Naive thymus-derived CD8-positive, alpha-beta T cell (primary cell): ENCODE measurements around the gene RFX2. TPM values are rescaled to one million over a fixed set of nuclear protein-coding genes. Genes with fewer than 3 reads are reported as not detected.
"Not testable (repeated sequence)": the region's sequence is repeated elsewhere in the genome, so short reads cannot be mapped to it uniquely, and the experiment has no call there.

Source experiments
- ATAC-seq, 2 donors: fragments of 150-1000 bp; cut with Tn5 transposase in 1 of 2; sonication (Bioruptor Pico), chemical (Tn5 transposase) in 1 of 2; 1 replicate in 1 of 2; 2 replicates in 1 of 2; pipeline ENCODE4 v1.10.0; 2021; ENCODE audit warnings: mild to moderate bottlenecking in 2 of 2, moderate library complexity in 2 of 2
- POLR2A ChIA-PET: fragments of 350-600 bp; sonication (Branson Sonifier 250); formaldehyde crosslinking; loops from one replicate; lab custom pipeline; 2021; ENCODE audit warnings: antibody characterized with exemption; lab: Charles Lee
- DNase-seq, 10 donors: peaks; one replicate each; pipeline versions ENCODE4 v3.0.0 to v3.0.0-alpha.2; 2020 to 2022
- H3K27ac Mint-ChIP-seq, 10 donors: one replicate each; pipeline ENCODE4 v1.8.0; 2020 to 2022; ENCODE audit warnings: mild to moderate bottlenecking in 10 of 10, mixed read lengths in 10 of 10, moderate library complexity in 4 of 10, inconsistent platforms in 1 of 10
- H3K27me3 Mint-ChIP-seq, 5 donors: one replicate each; pipeline ENCODE4 v1.8.0; 2021 to 2022; ENCODE audit warnings: mixed read lengths in 5 of 5
- H3K36me3 Mint-ChIP-seq, 3 donors: one replicate each; pipeline ENCODE4 v1.8.0; 2020 to 2022; ENCODE audit warnings: mixed read lengths in 3 of 3, mild to moderate bottlenecking in 2 of 3, inconsistent platforms in 1 of 3
- H3K4me1 Mint-ChIP-seq, 4 donors: one replicate each; pipeline ENCODE4 v1.8.0; 2021 to 2022; ENCODE audit warnings: mixed read lengths in 4 of 4
- H3K4me3 Mint-ChIP-seq, 10 donors: one replicate each; pipeline ENCODE4 v1.8.0; 2020 to 2022; ENCODE audit warnings: mild to moderate bottlenecking in 10 of 10, mixed read lengths in 10 of 10, moderate library complexity in 6 of 10, inconsistent platforms in 1 of 10
- H3K9me3 Mint-ChIP-seq, 9 donors: one replicate each; pipeline ENCODE4 v1.8.0; 2020 to 2022; ENCODE audit warnings: mixed read lengths in 9 of 9, mild to moderate bottlenecking in 3 of 9, inconsistent platforms in 1 of 9, moderate library complexity in 1 of 9
- polyA plus RNA-seq, 3 donors: library from polyadenylated mRNA; unstranded; fragments of 300-500 nt; fragmentation: Illumina TruSeq; gene quantifications; one replicate each; pipeline ENCODE4 v1.2.3, GENCODE V29; 2021
- total RNA-seq, 8 experiments: library from RNA in 2 of 8; stranded (reverse) in 2 of 8; gene quantifications; one replicate each; pipeline ENCODE4 v1.2.3 and lab custom pipeline; 2021 to 2026

RFX2 gene
- total and polyA plus RNA-seq, 5 experiments from 2014 or later, result 4.0 to 10.4 (median 5.9) TPM

GRCh38 chr19:6088602-6089049 is 21.7 kb downstream of the RFX2 start:
- no peaks in the 10 kb centered on the region for H3K27me3 Mint-ChIP-seq
- peak overlapping the region in 4 of 10 donors; percentile 36 to 84 (median 58) for H3K4me3 Mint-ChIP-seq

DNA sequence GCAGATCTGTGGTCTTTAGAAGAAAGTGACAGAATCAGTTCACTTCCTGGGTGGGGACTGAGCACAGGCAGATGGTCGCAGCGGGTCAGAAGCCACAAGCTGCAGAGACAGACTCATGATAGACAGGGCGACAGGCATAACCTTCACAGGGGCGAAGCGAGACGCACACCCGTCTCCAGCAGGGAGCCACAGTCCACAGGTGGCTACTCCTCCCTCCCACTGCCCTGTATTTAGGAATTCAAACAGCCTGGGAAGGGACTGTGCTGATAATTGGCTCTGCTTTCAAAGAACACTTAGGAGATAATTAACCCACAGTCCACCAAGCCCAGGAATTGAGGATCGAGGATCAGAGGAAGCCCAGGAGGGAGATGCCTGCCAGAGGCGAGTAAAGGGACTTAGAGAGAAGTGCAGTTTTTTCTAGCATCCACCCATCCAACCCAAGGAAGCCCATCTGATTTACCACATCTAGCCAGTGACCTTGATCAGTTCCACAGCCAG is 23.2 kb downstream of the RFX2 start:
- H3K4me1 Mint-ChIP-seq, result peaks cover 14 to 29% (median 25%) of the 10 kb centered on the region in 4 donors
- H3K4me3 Mint-ChIP-seq, result peak overlapping the region; percentile 74 to 88 (median 84)
- DNase-seq, result peak in 6 of 10 donors; percentile 13 to 68 (median 33)
- POLR2A ChIA-PET, result interaction anchor here (0.7 to 2.1 kb wide), 6 partner anchors 9 to 39 kb away, joined by 3 to 7 read pairs (median 4); no protein-coding TSS in a partner anchor
- H3K27me3 Mint-ChIP-seq, result no peaks in the 10 kb centered on the region
- peak; percentile 91 to 95 for ATAC-seq
- H3K36me3 Mint-ChIP-seq, result no peaks in the 10 kb centered on the region
- H3K9me3 Mint-ChIP-seq, result no peaks in the 10 kb centered on the region
- peak overlapping the region; percentile 93 to 98 (median 95) for H3K27ac Mint-ChIP-seq

More at GRCh38 chr19:6088602-6089049, 21.7 kb downstream of the RFX2 start:
- POLR2A ChIA-PET, result interaction anchor here (1.1 to 2.0 kb wide), 3 partner anchors 11 to 23 kb away, joined by 5 to 9 read pairs (median 6); no protein-coding TSS in a partner anchor
- H3K27ac Mint-ChIP-seq, result peak overlapping the region in 5 of 10 donors; percentile 60 to 95 (median 81)
- ATAC-seq, result no peak
- H3K36me3 Mint-ChIP-seq, result no peaks in the 10 kb centered on the region
- H3K4me1 Mint-ChIP-seq, result peaks cover 16 to 29% (median 26%) of the 10 kb centered on the region in 4 donors
- no peaks in the 10 kb centered on the region for H3K9me3 Mint-ChIP-seq
- DNase-seq, result no peak

DNA sequence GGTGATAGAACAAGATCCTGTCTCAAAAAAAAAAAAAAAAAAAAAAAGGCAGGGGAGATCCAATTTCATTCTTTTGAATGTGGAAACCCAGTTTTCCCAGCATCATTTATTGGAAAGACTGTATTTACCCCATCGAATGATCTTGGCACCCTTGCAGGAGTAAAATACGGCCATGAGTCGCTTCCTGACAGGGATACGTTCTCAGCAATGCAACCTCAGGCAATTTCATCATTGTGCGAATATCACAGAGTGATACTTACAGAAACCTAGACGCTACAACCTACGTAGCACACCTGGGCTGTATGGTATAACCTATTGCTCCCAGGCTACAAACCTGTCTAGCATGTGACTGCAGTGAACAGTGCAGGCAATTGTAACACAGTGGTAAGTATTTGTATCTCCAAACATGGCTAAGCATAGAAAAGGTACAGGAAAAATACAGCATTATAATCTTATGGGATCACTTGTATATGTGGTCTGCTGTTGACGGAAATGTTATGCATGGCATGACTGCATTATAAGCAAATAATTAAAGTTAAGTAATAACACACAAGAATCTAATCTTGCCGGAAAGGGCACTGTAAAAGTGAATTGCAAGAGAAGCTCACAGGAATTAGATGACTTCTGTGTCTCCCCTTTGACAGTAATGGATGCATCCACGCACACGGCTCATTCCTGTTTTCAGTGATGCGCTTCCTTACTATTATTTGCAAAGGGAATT is 24.1 kb downstream of the RFX2 start:
- H3K4me1 Mint-ChIP-seq, result peaks cover 14 to 29% (median 25%) of the 10 kb centered on the region in 4 donors
- peak overlapping the region; percentile 74 to 88 (median 84) for H3K4me3 Mint-ChIP-seq
- POLR2A ChIA-PET, result interaction anchor here (0.8 to 2.1 kb wide), 5 partner anchors 19 to 40 kb away, joined by 3 to 7 read pairs (median 4); no protein-coding TSS in a partner anchor
- no peak for DNase-seq
- H3K27me3 Mint-ChIP-seq, result no peaks in the 10 kb centered on the region
- H3K9me3 Mint-ChIP-seq, result no peaks in the 10 kb centered on the region
- peak overlapping the region; percentile 93 to 98 (median 95) for H3K27ac Mint-ChIP-seq
- ATAC-seq, result peak; percentile 5 to 29
- H3K36me3 Mint-ChIP-seq, result no peaks in the 10 kb centered on the region

DNA sequence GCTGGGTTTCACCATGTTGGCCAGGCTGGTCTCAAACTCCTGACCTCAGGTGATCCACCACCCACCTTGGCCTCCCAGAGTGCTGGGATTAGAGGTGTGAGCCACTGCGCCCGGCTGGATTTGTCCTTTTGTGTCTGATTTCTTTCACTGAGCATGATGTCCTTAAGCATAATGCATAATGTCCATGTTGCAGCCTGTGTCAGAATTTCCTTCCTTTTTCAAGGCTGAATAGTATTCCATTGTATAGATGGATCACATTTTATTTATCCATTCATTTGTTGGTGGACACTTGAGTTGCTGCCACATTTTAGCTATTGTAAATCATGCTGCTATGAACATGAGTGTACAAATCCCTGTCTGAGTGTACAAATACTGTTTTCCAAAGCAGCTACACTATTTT is 25.5 kb downstream of the RFX2 start:
- Mint-ChIP-seq H3K4me1 (peaks cover 16 to 35% (median 25%) of the 10 kb centered on the region in 4 donors), H3K36me3 (no peaks in the 10 kb centered on the region), H3K9me3 (no peaks in the 10 kb centered on the region), H3K27ac (peak overlapping the region in 1 of 10 donors; percentile 8), H3K27me3 (no peaks in the 10 kb centered on the region), H3K4me3 (no peak overlapping the region)
- ATAC-seq (no peak), DNase-seq (no peak)
- POLR2A ChIA-PET, result no interaction called here

GRCh38 chr19:6079107-6079506 is 31.2 kb downstream of the RFX2 start:
- no peaks in the 10 kb centered on the region for H3K36me3 Mint-ChIP-seq
- POLR2A ChIA-PET, result no interaction called here

GRCh38 chr19:6078068-6078467 is 32.2 kb downstream of the RFX2 start:
- Mint-ChIP-seq H3K4me1 (peaks cover 2 to 7% (median 5%) of the 10 kb centered on the region in 4 donors), H3K27me3 (no peaks in the 10 kb centered on the region), H3K36me3 (no peaks in the 10 kb centered on the region), H3K9me3 (no peaks in the 10 kb centered on the region), H3K4me3 (no peak overlapping the region), H3K27ac (no peak overlapping the region)
- ATAC-seq (no peak), DNase-seq (no peak)
- POLR2A ChIA-PET, result no interaction called here

More at GRCh38 chr19:6079107-6079506, 31.2 kb downstream of the RFX2 start:
- peaks cover 2 to 6% (median 5%) of the 10 kb centered on the region in 4 donors for H3K4me1 Mint-ChIP-seq
- DNase-seq (no peak), ATAC-seq (no peak)
- H3K27ac Mint-ChIP-seq, result peak overlapping the region in 1 of 10 donors; percentile 17
- no peaks in the 10 kb centered on the region for H3K27me3 Mint-ChIP-seq
- H3K4me3 Mint-ChIP-seq, result no peak overlapping the region
- H3K9me3 Mint-ChIP-seq, result no peaks in the 10 kb centered on the region

GRCh38 chr19:6076675-6077463 is 33.4 kb downstream of the RFX2 start:
- no peak for ATAC-seq
- POLR2A ChIA-PET, result interaction anchor here (1.3 kb wide), 1 partner anchor 9 kb away, joined by 3 read pairs; no protein-coding TSS in a partner anchor
- Mint-ChIP-seq H3K36me3 (no peaks in the 10 kb centered on the region), H3K4me1 (peaks cover 2 to 7% (median 5%) of the 10 kb centered on the region in 4 donors), H3K27me3 (no peaks in the 10 kb centered on the region), H3K9me3 (no peaks in the 10 kb centered on the region), H3K27ac (peak overlapping the region in 1 of 10 donors; percentile 3), H3K4me3 (no peak overlapping the region)
- no peak for DNase-seq

DNA sequence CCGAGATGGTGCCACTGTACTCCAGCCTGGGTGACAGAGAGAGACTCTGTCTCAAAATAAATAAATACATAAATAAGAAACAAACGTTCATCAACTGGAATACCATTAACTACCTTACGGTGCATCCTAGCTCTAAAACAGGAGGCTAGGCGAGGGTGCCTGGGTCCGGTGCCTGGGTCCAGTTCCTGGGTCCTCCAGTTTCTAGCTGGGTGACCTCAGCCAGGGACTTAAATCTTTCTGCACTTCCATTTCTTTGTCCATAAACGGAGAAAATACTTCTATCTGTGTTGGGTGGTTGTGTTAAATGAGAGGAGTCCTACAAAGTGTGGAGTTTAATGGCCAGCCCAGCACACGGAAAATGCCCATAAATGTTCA is 34.0 kb downstream of the RFX2 start:
- POLR2A ChIA-PET, result interaction anchor here (1.3 kb wide), 1 partner anchor 9 kb away, joined by 3 read pairs; no protein-coding TSS in a partner anchor
- peaks cover 2 to 7% (median 5%) of the 10 kb centered on the region in 4 donors for H3K4me1 Mint-ChIP-seq
- H3K27me3 Mint-ChIP-seq, result no peaks in the 10 kb centered on the region
- H3K4me3 Mint-ChIP-seq, result no peak overlapping the region
- H3K9me3 Mint-ChIP-seq, result no peaks in the 10 kb centered on the region
- H3K36me3 Mint-ChIP-seq, result no peaks in the 10 kb centered on the region
- ATAC-seq (no peak), DNase-seq (no peak)
- H3K27ac Mint-ChIP-seq, result no peak overlapping the region

DNA sequence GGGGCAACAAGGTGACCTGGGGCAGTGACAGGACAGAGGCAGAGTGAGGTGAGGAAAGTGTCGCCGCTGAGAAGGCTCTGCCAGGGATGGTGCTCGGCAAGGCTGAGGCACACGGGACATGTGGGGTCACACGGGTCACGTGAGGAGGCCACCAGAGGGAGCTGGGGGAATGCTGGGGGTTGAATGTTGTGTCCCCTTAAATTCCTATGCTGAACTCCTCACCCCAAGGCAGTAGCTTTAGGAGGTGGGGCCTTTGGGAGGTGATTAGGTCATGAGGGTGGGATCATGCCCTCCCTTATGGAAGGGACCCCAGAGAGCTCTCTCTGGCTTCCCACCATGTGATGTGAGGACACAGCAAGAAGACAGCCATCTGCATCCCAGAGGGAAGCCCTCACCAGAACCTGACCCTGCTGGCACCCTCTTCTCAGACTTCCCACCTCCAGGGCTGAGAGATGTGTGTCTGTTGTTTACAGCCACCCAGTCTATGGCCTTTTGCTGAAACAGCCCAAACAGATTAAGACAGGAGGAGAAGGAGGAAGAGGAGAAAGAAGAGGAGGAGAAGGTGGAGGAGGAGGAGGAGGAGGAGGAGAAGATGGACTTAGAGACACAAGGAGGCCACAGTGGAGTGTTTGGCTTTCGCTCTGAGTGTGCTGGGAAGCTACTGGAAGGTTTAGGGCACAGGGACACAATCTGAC is 35.4 kb downstream of the RFX2 start:
- peaks cover 0 to 2% (median 0%) of the 10 kb centered on the region in 9 donors for H3K9me3 Mint-ChIP-seq
- H3K36me3 Mint-ChIP-seq, result no peaks in the 10 kb centered on the region
- peaks cover 2 to 7% (median 3%) of the 10 kb centered on the region in 4 donors for H3K4me1 Mint-ChIP-seq
- POLR2A ChIA-PET, result no interaction called here
- peak overlapping the region in 3 of 10 donors; percentile 29 to 40 (median 35) for H3K27ac Mint-ChIP-seq
- no peaks in the 10 kb centered on the region for H3K27me3 Mint-ChIP-seq
- no peak overlapping the region for H3K4me3 Mint-ChIP-seq
- no peak for DNase-seq
- peak in 1 of 2 donors; percentile 41 for ATAC-seq

- Mint-ChIP-seq H3K4me1 (peaks cover 7 to 11% (median 9%) of the 10 kb centered on the region in 4 donors), H3K36me3 (no peaks in the 10 kb centered on the region), H3K4me3 (peak overlapping the region in 1 of 10 donors; percentile 36), H3K27ac (peak overlapping the region in 4 of 10 donors; percentile 35 to 93 (median 70)), H3K9me3 (peaks cover 0 to 10% (median 0%) of the 10 kb centered on the region in 9 donors), H3K27me3 (peaks cover 0 to 4% (median 0%) of the 10 kb centered on the region in 5 donors)
- DNase-seq (no peak), ATAC-seq (no peak)
- POLR2A ChIA-PET, result no interaction called here
Measured at GRCh38 chr19:6073858-6074708, 36.2 kb downstream of the RFX2 start.

DNA sequence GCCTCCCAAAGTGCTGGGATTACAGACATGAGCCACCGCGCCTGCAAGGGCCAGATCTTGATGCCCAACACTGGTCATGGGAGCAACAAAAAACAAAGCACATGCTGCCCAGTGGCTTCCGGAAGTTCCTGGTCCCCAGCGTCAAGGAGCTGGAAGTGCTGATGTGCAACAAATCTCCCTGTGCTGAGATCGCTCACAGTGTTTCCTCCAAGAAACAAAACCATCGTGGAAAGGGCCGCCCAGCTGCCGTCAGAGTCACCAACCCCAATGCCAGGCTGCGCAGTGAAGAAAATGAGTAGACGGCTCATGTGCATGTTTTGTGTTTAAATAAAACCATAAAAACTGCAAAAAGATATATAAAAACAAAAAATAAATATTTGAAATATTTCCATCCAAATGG is 37.1 kb downstream of the RFX2 start:
- H3K4me3 Mint-ChIP-seq, H3K27me3 Mint-ChIP-seq, DNase-seq, POLR2A ChIA-PET, ATAC-seq, H3K36me3 Mint-ChIP-seq, H3K27ac Mint-ChIP-seq: not testable (repeated sequence)
- H3K4me1 Mint-ChIP-seq, result peaks cover 7 to 13% (median 10%) of the 10 kb centered on the region in 4 donors
- H3K9me3 Mint-ChIP-seq, result peaks cover 0 to 10% (median 0%) of the 10 kb centered on the region in 9 donors
